SU-DHL-6 (cell line): Measurements from ENCODE around the gene ZNF688.

Experiments used
- EZH2phosphoT487 ChIP-seq: fragments of 200-600 bp; sonication (generic), shearing (Covaris generic); conservative IDR thresholded peaks from 2 replicates; pipeline ENCODE4 v1.6.1; 2018; ENCODE audit warnings: mild to moderate bottlenecking, antibody characterized with exemption, low read length, moderate library complexity, mixed read lengths
- TF ChIP-seq, protein P1 (sequence below): fragments of 200-600 bp; sonication (generic); IDR thresholded peaks from one replicate; pipeline ENCODE4 v1.5.1; 2017; ENCODE audit warnings: antibody characterized with exemption, mild to moderate bottlenecking, low read length, moderate library complexity; ENCODE audit not compliant: insufficient read depth, poor library complexity, severe bottlenecking

DNA sequence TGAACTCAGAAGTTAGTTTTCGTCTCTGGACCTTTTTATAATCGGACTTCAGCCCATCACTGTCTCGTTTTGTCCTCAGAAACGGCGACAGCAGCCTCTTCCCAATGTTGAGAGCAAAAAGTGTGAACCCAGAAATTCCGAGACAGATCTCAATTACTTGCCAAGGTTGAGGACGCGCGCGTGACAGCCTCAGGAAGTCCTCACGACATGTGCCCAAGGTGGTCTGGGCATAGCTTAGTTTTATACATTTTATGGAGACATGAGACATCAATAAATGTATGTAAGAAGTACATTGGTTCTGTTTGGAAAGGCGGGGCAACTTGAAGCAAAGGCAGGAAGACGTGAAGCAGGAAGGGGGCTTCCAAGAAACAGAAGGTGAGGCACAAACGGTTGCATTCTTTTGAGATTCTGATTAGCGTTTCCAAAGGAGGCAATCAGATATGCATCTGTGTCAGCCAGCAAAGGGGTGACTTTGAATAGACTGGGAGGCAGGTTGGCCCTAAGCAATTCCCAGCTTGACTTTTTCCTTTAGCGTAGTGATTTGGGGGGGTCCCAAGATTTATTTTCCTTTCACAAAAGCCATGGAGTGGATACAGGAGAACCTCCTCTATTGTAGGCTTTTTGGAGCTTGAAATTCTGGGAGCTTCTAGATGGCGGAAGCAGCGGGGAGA, 36.3 kb downstream of the ZNF688 start:
- TF ChIP-seq, protein P1, sequence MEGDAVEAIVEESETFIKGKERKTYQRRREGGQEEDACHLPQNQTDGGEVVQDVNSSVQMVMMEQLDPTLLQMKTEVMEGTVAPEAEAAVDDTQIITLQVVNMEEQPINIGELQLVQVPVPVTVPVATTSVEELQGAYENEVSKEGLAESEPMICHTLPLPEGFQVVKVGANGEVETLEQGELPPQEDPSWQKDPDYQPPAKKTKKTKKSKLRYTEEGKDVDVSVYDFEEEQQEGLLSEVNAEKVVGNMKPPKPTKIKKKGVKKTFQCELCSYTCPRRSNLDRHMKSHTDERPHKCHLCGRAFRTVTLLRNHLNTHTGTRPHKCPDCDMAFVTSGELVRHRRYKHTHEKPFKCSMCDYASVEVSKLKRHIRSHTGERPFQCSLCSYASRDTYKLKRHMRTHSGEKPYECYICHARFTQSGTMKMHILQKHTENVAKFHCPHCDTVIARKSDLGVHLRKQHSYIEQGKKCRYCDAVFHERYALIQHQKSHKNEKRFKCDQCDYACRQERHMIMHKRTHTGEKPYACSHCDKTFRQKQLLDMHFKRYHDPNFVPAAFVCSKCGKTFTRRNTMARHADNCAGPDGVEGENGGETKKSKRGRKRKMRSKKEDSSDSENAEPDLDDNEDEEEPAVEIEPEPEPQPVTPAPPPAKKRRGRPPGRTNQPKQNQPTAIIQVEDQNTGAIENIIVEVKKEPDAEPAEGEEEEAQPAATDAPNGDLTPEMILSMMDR = no peak
- TF ChIP-seq EZH2phosphoT487 = no peak
